ENCODE measurements around the gene PRCP. TPM values are rescaled to one million over a fixed set of nuclear protein-coding genes. Genes with fewer than 3 reads are reported as not detected.

PRCP gene
- total RNA-seq, 1 experiment from 2014 or later: 53.9 TPM

DNA sequence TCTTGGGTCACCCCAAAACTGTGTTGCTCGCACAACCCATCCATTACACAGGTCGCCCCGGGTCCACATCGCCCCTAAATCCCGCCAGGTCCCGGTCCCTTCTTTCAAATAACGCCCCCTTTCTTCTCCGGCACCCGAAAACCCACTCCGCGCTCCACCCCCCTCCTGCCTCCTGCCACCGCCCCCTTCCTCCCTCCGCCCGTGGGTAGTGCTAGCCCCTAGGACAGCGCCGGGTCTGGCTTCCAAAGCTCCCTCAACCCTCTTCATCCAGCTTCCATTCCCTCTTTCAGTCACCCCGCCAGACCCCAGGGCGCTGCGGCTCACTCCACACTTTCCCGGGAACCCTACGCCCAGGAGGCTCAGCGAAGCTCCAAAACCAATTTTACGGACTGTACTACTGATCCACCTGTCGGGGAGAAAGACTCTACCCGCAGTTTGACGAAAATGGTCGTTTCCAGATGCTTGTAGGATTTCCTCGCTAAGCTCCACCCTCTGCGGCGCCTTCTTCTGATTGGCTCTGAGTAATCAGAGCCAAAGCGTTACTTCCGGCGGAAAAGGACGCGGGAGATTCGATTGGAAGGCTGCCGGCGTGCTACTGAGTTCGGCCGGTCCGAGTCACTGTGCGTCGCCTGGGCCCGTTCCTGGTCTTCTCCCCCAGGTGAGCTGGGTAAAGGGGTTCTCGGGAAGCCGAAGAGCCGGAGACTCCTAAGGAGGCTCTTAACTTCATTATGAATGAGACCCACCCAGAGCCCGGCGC, 1.1 kb upstream of the PRCP start, which contains the start of gene DDIAS (continued):
- TF ChIP-seq USF1 (CRISPR knock-in tag; IDR thresholded peaks at IDR 0.05) (no peak; the same call in 1 of the 2 replicates), ATF6 (CRISPR knock-in tag; IDR thresholded peaks at IDR 0.05) (no peak), NR1H2 (CRISPR knock-in tag; IDR thresholded peaks at IDR 0.05) (no peak), SOX15 (CRISPR knock-in tag; IDR thresholded peaks at IDR 0.05) (no peak), NR2C2 (CRISPR knock-in tag; IDR thresholded peaks at IDR 0.05) (no peak), TEAD1 (CRISPR knock-in tag; IDR thresholded peaks at IDR 0.05) (no peak), ATF1 (CRISPR knock-in tag; IDR thresholded peaks at IDR 0.05) (no peak), ZBTB21 (CRISPR knock-in tag; IDR thresholded peaks at IDR 0.05; ENCODE audit: borderline replicate concordance) (no peak), FOXK1 (CRISPR knock-in tag; IDR thresholded peaks at IDR 0.05) (0 out of 2 replicates have a peak, but pooled peaks have one; percentile 36), FOXP1 (CRISPR knock-in tag; IDR thresholded peaks at IDR 0.05; ENCODE audit: borderline replicate concordance) (no peak), SMAD3 (CRISPR knock-in tag; IDR thresholded peaks at IDR 0.05; ENCODE audit: borderline replicate concordance) (no peak), STAT6 (CRISPR knock-in tag; conservative IDR thresholded peaks at IDR 0.05; ENCODE audit: low read depth) (no peak), ZNF121 (CRISPR knock-in tag; IDR thresholded peaks at IDR 0.05) (no peak), MLX (CRISPR knock-in tag; IDR thresholded peaks at IDR 0.05) (no peak), CREM (CRISPR knock-in tag; IDR thresholded peaks at IDR 0.05) (0 out of 2 replicates have a peak, but pooled peaks have one; percentile 22), CTCF (IDR thresholded peaks at IDR 0.05) (no peak), HMGA2 (CRISPR knock-in tag; IDR thresholded peaks at IDR 0.05) (no peak), ETV6 (CRISPR knock-in tag; IDR thresholded peaks at IDR 0.05) (no peak), RORB (CRISPR knock-in tag; IDR thresholded peaks at IDR 0.05) (no peak), CBFB (CRISPR knock-in tag; IDR thresholded peaks at IDR 0.05; ENCODE audit: low read depth) (no peak), CREB1 (CRISPR knock-in tag; IDR thresholded peaks at IDR 0.05) (no peak), ESRRA (CRISPR knock-in tag; IDR thresholded peaks at IDR 0.05; ENCODE audit: borderline replicate concordance) (no peak), GRHL2 (CRISPR knock-in tag; IDR thresholded peaks at IDR 0.05; ENCODE audit: insufficient replicate concordance, severe bottlenecking) (no peak), SP1 (CRISPR knock-in tag; conservative IDR thresholded peaks at IDR 0.05) (peak; percentile 33; the same call in 1 of the 2 replicates), ZNF263 (CRISPR knock-in tag; IDR thresholded peaks at IDR 0.05; ENCODE audit: low read depth) (no peak), ZNF423 (CRISPR knock-in tag; IDR thresholded peaks at IDR 0.05) (no peak)
- TF ChIP-seq, protein P1, sequence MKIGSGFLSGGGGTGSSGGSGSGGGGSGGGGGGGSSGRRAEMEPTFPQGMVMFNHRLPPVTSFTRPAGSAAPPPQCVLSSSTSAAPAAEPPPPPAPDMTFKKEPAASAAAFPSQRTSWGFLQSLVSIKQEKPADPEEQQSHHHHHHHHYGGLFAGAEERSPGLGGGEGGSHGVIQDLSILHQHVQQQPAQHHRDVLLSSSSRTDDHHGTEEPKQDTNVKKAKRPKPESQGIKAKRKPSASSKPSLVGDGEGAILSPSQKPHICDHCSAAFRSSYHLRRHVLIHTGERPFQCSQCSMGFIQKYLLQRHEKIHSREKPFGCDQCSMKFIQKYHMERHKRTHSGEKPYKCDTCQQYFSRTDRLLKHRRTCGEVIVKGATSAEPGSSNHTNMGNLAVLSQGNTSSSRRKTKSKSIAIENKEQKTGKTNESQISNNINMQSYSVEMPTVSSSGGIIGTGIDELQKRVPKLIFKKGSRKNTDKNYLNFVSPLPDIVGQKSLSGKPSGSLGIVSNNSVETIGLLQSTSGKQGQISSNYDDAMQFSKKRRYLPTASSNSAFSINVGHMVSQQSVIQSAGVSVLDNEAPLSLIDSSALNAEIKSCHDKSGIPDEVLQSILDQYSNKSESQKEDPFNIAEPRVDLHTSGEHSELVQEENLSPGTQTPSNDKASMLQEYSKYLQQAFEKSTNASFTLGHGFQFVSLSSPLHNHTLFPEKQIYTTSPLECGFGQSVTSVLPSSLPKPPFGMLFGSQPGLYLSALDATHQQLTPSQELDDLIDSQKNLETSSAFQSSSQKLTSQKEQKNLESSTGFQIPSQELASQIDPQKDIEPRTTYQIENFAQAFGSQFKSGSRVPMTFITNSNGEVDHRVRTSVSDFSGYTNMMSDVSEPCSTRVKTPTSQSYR (CRISPR knock-in tag; IDR thresholded peaks at IDR 0.05): no peak
- TF ChIP-seq, protein P2, sequence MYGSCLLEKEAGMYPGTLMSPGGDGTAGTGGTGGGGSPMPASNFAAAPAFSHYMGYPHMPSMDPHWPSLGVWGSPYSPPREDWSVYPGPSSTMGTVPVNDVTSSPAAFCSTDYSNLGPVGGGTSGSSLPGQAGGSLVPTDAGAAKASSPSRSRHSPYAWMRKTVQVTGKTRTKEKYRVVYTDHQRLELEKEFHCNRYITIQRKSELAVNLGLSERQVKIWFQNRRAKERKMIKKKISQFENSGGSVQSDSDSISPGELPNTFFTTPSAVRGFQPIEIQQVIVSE (CRISPR knock-in tag; IDR thresholded peaks at IDR 0.05; ENCODE audit: borderline replicate concordance): no peak
- TF ChIP-seq, protein P3, sequence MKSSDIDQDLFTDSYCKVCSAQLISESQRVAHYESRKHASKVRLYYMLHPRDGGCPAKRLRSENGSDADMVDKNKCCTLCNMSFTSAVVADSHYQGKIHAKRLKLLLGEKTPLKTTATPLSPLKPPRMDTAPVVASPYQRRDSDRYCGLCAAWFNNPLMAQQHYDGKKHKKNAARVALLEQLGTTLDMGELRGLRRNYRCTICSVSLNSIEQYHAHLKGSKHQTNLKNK (CRISPR knock-in tag; IDR thresholded peaks at IDR 0.05): no peak
